GM06990 (cell line): ENCODE results near the gene MAP3K6.

ENCODE experiments used
- DNase-seq: peaks from one replicate; pipeline ENCODE4 v3.0.0-alpha.2; 2011; ENCODE audit not compliant: insufficient read length; ENCODE audit errors: extremely low read depth
- H3K27me3 ChIP-seq: replicated peaks from 2 replicates; pipeline ENCODE4 v1.6.0; 2011; ENCODE audit warnings: low read length; ENCODE audit not compliant: control insufficient read depth, insufficient read depth
- H3K36me3 ChIP-seq: 2 replicates; pipeline ENCODE4 v1.5.1; 2011; ENCODE audit warnings: low read length; ENCODE audit not compliant: control insufficient read depth, insufficient read depth
- H3K4me3 ChIP-seq: replicated peaks from 2 replicates; pipeline ENCODE4 v1.5.1; 2011; ENCODE audit warnings: low read depth, mild to moderate bottlenecking, control low read depth, low read length
- CTCF ChIP-seq: IDR thresholded peaks from 2 replicates; pipeline ENCODE4 v1.5.1; 2011; ENCODE audit warnings: low read length, control low read depth, mild to moderate bottlenecking, inconsistent platforms; ENCODE audit not compliant: insufficient read depth, poor library complexity, severe bottlenecking

Gene MAP3K6

DNA sequence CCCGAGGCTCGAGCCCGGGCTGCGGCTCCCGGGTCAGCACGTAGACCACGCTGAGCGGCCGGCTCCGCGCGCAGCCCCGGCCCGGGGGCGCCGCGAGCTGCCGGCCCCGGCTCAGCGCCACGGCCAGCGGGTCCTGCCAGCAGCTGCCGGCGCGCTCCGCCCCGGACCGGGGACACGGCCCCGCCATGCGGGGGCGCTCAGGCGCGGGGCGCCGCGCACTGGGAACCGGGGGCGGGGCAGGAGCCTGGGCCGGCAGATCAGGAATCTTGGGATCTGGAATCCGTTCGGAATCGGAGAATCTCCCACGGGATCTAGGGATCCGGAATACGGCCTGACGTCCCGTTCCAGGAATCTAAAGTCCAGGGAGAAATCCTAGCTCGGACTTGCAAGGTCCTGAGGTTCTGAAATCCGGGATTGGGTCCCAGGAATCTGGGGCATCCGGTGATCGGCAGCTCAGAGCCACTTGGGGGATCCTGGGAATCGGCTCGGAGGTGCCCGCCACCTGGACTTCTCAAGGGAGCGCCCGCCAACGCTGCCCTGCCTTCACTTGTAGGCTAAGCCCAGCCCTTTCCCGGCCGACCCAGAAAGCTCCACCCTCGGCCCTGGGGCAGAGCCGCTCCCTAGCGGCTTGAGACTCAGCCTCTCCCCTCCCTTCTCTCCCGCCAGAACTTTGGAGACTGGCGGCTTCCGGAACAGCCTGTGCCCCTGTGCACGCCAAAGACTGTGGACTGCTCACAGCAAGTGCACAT is at the start of gene MAP3K6:
Gene MAP3K6 (minus strand): TSS at position 551 of the 749 bp plus-strand sequence. CDS start 364 bp downstream, at position 187.
- Histone ChIP-seq H3K4me3 (peak within 1 kb of the TSS; percentile 63), H3K36me3 (no peaks in the 10 kb centered on the region), H3K27me3 (no peaks in the 10 kb centered on the region)
- DNase-seq, result no peak
- peak; percentile 13 for TF ChIP-seq CTCF

DNA sequence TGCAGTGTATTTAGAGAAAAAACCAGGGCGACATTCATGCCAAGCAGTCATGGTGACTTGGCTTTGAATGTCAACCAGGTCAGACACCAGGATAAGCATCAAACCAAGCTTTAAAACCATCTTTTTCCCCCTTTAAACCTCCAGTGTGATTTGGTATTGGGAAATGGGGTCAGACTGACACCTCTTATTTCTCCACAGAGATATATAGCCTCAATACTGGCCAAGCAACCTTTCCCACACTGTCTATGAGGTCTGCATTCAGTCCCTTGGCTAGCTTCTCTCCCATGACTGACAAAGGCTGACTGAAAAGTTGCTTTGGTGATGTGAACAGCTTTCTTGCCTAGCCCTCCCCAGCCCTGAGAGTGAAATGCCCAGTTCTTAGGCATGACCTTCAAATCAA is 47.3 kb upstream of the MAP3K6 start:
- no peak for TF ChIP-seq CTCF
- Histone ChIP-seq H3K4me3 (no peak overlapping the region), H3K36me3 (peaks cover 13% of the 10 kb centered on the region), H3K27me3 (no peaks in the 10 kb centered on the region)
- DNase-seq, result no peak

GRCh38 chr1:27413004-27413403 is 46.2 kb upstream of the MAP3K6 start:
- Histone ChIP-seq H3K27me3 (no peaks in the 10 kb centered on the region), H3K36me3 (peaks cover 18% of the 10 kb centered on the region), H3K4me3 (no peak overlapping the region)
- DNase-seq, result no peak
- TF ChIP-seq CTCF, result no peak

- Histone ChIP-seq H3K36me3 (peaks cover 20% of the 10 kb centered on the region), H3K4me3 (no peak overlapping the region), H3K27me3 (no peaks in the 10 kb centered on the region)
- no peak for DNase-seq
- no peak for TF ChIP-seq CTCF
These were observed 45.7 kb upstream of the MAP3K6 start for GRCh38 chr1:27412502-27412901.

- TF ChIP-seq CTCF, result no peak
- Histone ChIP-seq H3K27me3 (no peaks in the 10 kb centered on the region), H3K36me3 (peaks cover 20% of the 10 kb centered on the region), H3K4me3 (no peak overlapping the region)
- DNase-seq, result no peak
These were observed 43.9 kb upstream of the MAP3K6 start for GRCh38 chr1:27410709-27411108.
